GM18511 (cell line): ENCODE data around the gene PDPR.
"Not testable (repeated sequence)": the region's sequence is repeated elsewhere in the genome, so short reads cannot be mapped to it uniquely, and the experiment has no call there.

ENCODE experiments used
- ATAC-seq: cut with Tn5 transposase; IDR thresholded peaks from one replicate; pipeline ENCODE4 v1.9.1; 2021; ENCODE audit warnings: mild to moderate bottlenecking, moderate library complexity; ENCODE audit not compliant: unreplicated experiment

PDPR gene

DNA sequence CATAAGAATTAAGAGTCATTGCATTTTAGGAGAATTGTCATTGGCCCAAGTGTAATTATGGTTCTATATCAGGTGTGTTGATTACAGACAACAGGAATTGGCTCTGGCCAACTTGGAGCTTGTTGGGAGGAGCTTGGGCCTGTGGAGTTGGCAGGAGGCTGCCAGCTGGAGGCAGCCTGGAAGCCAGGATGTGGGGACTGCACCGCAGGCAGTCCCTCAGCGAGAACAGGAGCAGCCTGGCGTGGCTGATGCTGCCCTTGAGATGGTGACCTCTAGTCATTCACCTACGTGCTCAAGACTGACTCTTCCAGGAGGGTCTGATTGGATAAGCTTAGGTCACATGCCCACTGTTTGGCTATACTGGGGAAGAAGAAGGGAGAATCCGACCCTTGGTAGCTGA is 13.6 kb downstream of the PDPR start:
- ATAC-seq: not testable (repeated sequence)

GRCh38 chr16:70128844-70129243 is 14.7 kb downstream of the PDPR start:
- ATAC-seq: not testable (repeated sequence)

GRCh38 chr16:70135796-70136195 is 21.7 kb downstream of the PDPR start:
- ATAC-seq: not testable (repeated sequence)

DNA sequence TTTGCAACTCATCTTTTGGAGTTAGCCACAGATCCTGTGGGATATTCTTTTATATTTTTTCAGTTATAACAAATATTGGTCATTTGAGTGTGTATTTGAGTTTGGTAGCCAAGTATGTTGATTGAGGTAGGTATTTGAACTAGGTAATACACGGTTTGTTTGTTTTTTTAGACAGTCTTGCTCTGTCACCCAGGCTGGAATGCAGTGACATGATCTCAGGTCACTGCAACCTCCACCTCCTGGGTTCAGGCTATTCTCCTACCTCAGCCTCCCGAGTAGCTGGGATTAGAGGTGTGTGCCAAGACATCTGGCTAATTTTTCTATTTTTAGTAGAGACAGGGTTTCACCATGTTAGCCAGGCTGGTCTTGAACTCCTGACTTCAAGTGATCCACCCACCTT is 22.5 kb downstream of the PDPR start:
- not testable (repeated sequence) for ATAC-seq

GRCh38 chr16:70142739-70143138 is 28.6 kb downstream of the PDPR start:
- ATAC-seq: not testable (repeated sequence)

- ATAC-seq: not testable (repeated sequence)
Observed at GRCh38 chr16:70143231-70143895, 29.2 kb downstream of the PDPR start.

- ATAC-seq: not testable (repeated sequence)
Observed at GRCh38 chr16:70147853-70148252, 33.7 kb downstream of the PDPR start.

- not testable (repeated sequence) for ATAC-seq
Observed at GRCh38 chr16:70148453-70148852, 34.3 kb downstream of the PDPR start.

DNA sequence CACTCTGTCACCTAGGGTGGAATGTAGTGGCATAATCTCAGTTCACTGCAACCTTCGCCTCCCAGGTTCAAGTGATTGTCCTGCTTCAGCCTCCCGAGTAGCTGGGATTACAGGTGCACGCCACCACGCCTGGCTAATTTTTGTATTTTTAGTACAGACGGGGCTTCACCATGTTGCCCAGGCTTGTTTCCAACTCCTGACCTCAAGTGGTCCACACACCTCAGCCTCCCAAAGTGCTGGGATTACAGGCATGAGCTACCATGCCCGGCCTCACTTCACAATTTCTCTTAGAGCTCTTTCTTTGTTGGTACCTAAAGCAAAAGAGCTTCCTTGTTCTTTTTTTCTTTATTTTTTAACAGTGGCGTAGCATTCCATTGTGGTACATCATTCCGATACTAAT is 35.2 kb downstream of the PDPR start:
- ATAC-seq: not testable (repeated sequence)

- no peak for ATAC-seq
Observed at GRCh38 chr16:70151391-70151790, 37.3 kb downstream of the PDPR start.

DNA sequence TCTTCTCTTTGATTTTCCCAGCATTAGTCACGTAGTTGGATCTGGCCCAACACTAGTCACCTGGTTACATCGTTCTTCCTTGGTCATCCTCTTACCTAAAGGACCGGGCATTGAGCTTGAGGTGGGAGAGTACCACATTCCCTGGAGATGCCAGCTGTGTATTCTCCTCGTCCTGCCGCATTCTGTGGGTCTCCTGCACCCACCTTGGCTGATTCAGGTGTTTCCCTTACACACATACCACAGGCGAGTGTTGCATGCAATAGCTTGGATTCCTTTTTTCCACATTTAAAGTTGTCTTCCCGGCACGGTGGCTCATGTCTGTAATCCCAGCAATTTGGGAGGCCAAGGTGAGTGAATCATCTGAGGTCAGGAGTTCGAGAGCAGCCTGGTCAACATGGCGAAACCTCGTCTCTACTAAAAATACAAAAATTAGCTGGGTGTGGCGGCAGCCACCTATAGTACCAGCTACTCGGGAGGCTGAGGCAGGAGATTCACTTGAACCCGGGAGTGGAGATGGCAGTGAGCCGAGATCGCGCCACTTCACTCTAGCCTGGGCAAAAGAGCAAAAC is 37.9 kb downstream of the PDPR start:
- ATAC-seq: no peak

GRCh38 chr16:70152578-70153302 is 38.6 kb downstream of the PDPR start:
- ATAC-seq: no peak

GRCh38 chr16:70154736-70155135 is 40.6 kb downstream of the PDPR start:
- not testable (repeated sequence) for ATAC-seq

DNA sequence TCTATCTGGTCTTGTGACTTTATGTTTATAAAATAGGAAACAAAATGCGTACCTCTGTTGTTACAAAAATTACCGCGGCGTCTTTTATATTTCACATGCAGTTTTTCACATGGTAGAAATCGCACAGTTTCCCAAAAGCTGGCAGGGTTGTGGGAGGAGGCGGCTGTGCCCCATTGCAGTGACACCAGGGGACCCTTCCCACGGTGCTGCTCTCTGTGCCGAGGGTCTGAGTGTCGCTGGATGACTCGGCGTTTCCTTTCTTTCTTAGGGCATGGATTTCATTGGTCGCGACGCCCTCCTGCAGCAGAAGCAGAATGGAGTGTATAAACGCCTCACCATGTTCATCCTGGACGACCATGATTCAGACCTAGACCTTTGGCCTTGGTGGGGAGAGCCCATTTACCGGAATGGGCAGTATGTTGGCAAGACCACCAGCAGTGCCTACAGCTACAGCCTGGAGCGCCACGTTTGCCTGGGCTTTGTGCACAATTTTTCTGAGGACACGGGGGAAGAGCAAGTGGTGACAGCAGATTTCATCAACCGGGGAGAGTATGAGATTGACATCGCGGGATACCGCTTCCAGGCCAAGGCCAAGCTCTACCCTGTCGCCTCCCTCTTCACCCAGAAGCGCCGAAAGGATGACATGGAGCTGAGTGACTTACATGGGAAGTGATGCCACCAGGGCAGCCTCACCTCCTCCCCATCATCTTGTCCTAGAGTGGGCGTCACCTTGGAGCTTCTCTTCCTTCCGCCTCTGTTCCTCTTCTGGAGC is 42.3 kb downstream of the PDPR start:
- ATAC-seq: no peak

DNA sequence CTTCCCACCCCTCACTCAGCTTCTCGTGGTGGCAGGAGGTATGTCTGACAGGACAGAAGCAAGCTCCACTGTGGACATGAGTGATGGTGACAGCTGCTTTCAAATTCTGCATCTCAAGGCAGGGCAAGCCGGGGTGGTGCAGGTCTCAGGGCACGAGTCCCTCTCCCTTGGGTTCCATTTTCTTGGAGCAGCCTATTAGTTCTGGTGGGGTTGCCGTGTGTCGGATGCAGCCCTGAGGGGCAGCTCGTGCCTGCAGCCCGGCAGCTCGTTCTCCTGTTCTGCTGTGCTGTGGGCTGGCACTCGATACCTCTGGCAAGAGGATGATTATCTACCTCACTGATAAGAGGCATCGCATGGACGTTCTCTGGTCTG is 43.0 kb downstream of the PDPR start:
- no peak for ATAC-seq

GRCh38 chr16:70157477-70158260 is 43.5 kb downstream of the PDPR start:
- ATAC-seq: no peak

DNA sequence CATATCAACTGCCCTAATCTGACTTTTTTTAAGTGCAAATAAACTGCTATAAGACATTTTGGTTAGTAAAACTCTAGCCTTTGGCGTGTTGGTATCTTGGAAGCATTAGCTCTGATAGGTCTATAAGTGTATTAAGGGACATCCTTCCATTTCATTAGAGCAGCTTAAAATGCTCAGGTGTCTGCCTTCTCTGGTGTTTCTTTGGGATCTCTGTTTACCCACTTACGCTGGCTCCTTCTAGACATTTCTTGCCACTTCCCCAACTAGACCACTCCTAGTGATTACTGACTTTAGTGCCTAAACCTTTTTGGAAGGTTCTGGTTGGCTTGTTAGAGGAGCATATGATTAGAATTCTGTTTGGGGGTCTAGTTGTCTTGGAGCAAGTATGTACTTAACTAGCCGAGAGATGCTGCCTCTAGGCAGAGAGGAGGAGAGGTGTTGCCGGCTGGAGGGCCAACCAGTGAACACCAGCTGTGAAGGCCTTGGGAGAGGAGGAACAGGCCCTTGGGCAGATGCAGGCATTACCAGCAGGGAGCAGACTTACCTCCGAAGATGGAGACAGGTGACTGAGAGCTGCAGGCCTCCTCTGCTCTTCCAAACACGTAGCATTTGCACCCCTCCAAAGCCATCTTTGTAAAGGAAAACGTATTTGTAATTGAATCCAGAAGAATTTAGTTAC is 44.3 kb downstream of the PDPR start:
- ATAC-seq: no peak

GRCh38 chr16:70159355-70160348 is 45.5 kb downstream of the PDPR start:
- no peak for ATAC-seq

- ATAC-seq: no peak
Observed at GRCh38 chr16:70160388-70160787, 46.3 kb downstream of the PDPR start.
